GM12878 (cell line): Measurements from ENCODE around the gene KRT71. TPM values are rescaled to one million over a fixed set of nuclear protein-coding genes. Genes with fewer than 3 reads are reported as not detected.

Experiments used
- ATAC-seq: fragments of 200-7000 bp; cut with Tn5 transposase; 3 replicates; pipeline ENCODE4 v1.9.1; 2020; ENCODE audit warnings: mild to moderate bottlenecking, moderate library complexity
- BruUV-seq: library from RNA; stranded (reverse); fragments of 400-500 nt; replicated peaks from 2 replicates; lab custom pipeline; 2021; lab: Mats Ljungman, UMichigan
- CTCF ChIA-PET: fragments of 300-600 bp; sonication (Branson Sonifier 250); formaldehyde crosslinking; extraction: SDS; loops from one replicate; lab custom pipeline; 2021; ENCODE audit warnings: inconsistent platforms; lab: Yijun Ruan, JAX
- POLR2A ChIA-PET: fragments of 350-600 bp; formaldehyde crosslinking; extraction: SDS; loops from one replicate; lab custom pipeline; 2021; ENCODE audit warnings: inconsistent platforms; lab: Charles Lee
- RAD21 ChIA-PET: fragments of 300-600 bp; sonication (Branson Sonifier 250); formaldehyde crosslinking; loops from one replicate; lab custom pipeline; 2023; ENCODE audit warnings: antibody characterized with exemption; ENCODE audit not compliant: unreplicated experiment; lab: Charles Lee
- SMC1A ChIA-PET: fragments of 300-600 bp; sonication (Branson Sonifier 250); formaldehyde crosslinking; loops from one replicate; lab custom pipeline; 2023; ENCODE audit not compliant: unreplicated experiment, uncharacterized antibody; lab: Charles Lee
- DNase-seq: peaks from one replicate; pipeline ENCODE4 v3.0.0-alpha.2; 2011; ENCODE audit warnings: low read depth, low spot score
- FAIRE-seq: peaks from 3 replicates; lab custom pipeline; 2011; peaks lifted over from hg19 to GRCh38; lab: Jason Lieb, UNC
- H2AFZ ChIP-seq: 2 replicates; pipeline ENCODE4 v1.6.0; 2011; ENCODE audit warnings: low read depth, low read length, control low read depth; ENCODE audit not compliant: control insufficient read depth
- H3K27ac ChIP-seq: 2 replicates; pipeline ENCODE4 v1.5.1; 2011; ENCODE audit warnings: control low read depth; ENCODE audit not compliant: control insufficient read depth, insufficient read depth
- H3K27me3 ChIP-seq, 2 experiments: replicated peaks in 1 of 2; 2 replicates each; pipeline versions ENCODE4 v1.6.0 to v1.6.1; 2011; ENCODE audit warnings: low read length in 1 of 2; ENCODE audit not compliant: control insufficient read depth in 2 of 2, insufficient read depth in 2 of 2
- H3K36me3 ChIP-seq, 2 experiments: 2 replicates each; pipeline ENCODE4 v1.5.1; 2011; ENCODE audit warnings: low read length in 1 of 2; ENCODE audit not compliant: control insufficient read depth in 2 of 2, insufficient read depth in 2 of 2
- H3K4me1 ChIP-seq: 2 replicates; pipeline ENCODE4 v1.6.1; 2011; ENCODE audit warnings: mild to moderate bottlenecking, low read length, moderate library complexity, mixed read lengths; ENCODE audit not compliant: control insufficient read depth, insufficient read depth
- H3K4me2 ChIP-seq: 2 replicates; pipeline ENCODE4 v1.6.0; 2011; ENCODE audit warnings: control low read depth; ENCODE audit not compliant: control insufficient read depth, insufficient read depth
- H3K4me3 ChIP-seq: fragments of 200-600 bp; sonication (generic); 2 replicates; pipeline ENCODE4 v1.5.1; 2016
- H3K79me2 ChIP-seq: 2 replicates; pipeline ENCODE4 v1.6.0; 2011; ENCODE audit warnings: low read length; ENCODE audit not compliant: control insufficient read depth, insufficient read depth
- H3K9ac ChIP-seq: 2 replicates; pipeline ENCODE4 v1.8.0; 2011; ENCODE audit warnings: low read length, control low read depth, mixed read lengths; ENCODE audit not compliant: control insufficient read depth, insufficient read depth
- H3K9me3 ChIP-seq: replicated peaks from 3 replicates; pipeline ENCODE4 v1.5.1; 2011; ENCODE audit warnings: mild to moderate bottlenecking, low read length; ENCODE audit not compliant: control insufficient read depth, insufficient read depth
- H4K20me1 ChIP-seq: 2 replicates; pipeline ENCODE4 v1.6.0; 2011; ENCODE audit not compliant: control insufficient read depth, insufficient read depth
- ATF3 ChIP-seq: IDR thresholded peaks from 2 replicates; pipeline ENCODE4 v1.6.1; 2011; ENCODE audit warnings: low read depth, mild to moderate bottlenecking, low read length, moderate library complexity, borderline replicate concordance; ENCODE audit errors: extremely low read depth
- BCL11A ChIP-seq: IDR thresholded peaks from 2 replicates; pipeline ENCODE4 v1.6.1; 2011; ENCODE audit warnings: low read depth, low read length
- BCLAF1 ChIP-seq: fragments of 450-650 bp; IDR thresholded peaks from 2 replicates; pipeline ENCODE4 v1.6.1; 2017; ENCODE audit warnings: antibody characterized with exemption, mild to moderate bottlenecking, moderate library complexity
- BMI1 ChIP-seq: fragments of 450-650 bp; IDR thresholded peaks from 2 replicates; pipeline ENCODE4 v1.6.1; 2016; ENCODE audit warnings: mild to moderate bottlenecking, moderate library complexity, borderline replicate concordance
- CHD1 ChIP-seq: IDR thresholded peaks from 2 replicates; pipeline ENCODE4 v1.6.1; 2012; ENCODE audit warnings: low read depth, low read length, improper control_type of control experiment
- E2F8 ChIP-seq: fragments of 450-650 bp; IDR thresholded peaks from 2 replicates; pipeline ENCODE4 v1.6.1; 2018; ENCODE audit warnings: mild to moderate bottlenecking, low read depth, moderate library complexity; ENCODE audit not compliant: partially characterized antibody
- NFXL1 ChIP-seq: fragments of 450-650 bp; IDR thresholded peaks from 2 replicates; pipeline ENCODE4 v1.6.1; 2017; ENCODE audit warnings: antibody characterized with exemption, mild to moderate bottlenecking, borderline replicate concordance
- STAT1 ChIP-seq: fragments of 450-650 bp; conservative IDR thresholded peaks from 2 replicates; pipeline ENCODE4 v1.6.1; 2014; ENCODE audit warnings: antibody characterized with exemption, mild to moderate bottlenecking
- SUZ12 ChIP-seq: fragments of 200-600 bp; sonication (generic); IDR thresholded peaks from one replicate; pipeline ENCODE4 v1.6.1; 2018; ENCODE audit warnings: antibody characterized with exemption, mild to moderate bottlenecking; ENCODE audit not compliant: unreplicated experiment
- WGBS: methylation state at CpG from one replicate; pipeline ENCODE4 v1.1.6; 2016; ENCODE audit warnings: low lambda C conversion rate; ENCODE audit not compliant: insufficient replicate concordance, insufficient coverage; ENCODE audit errors: missing lambda C conversion rate; 5-methylcytosine and 5-hydroxymethylcytosine counted together
- in situ Hi-C: fragments of 300-500 bp; cut with MboI; formaldehyde crosslinking; loops from 9 replicates; pipeline ENCODE4 v1.14.3; 2018; ENCODE audit warnings: mixed read lengths
- intact Hi-C: fragments of 100-400 bp; cut with micrococcal nuclease; formaldehyde crosslinking; loops from one replicate; pipeline ENCODE4 v1.14.2; 2022; ENCODE audit not compliant: unreplicated experiment
- polyA plus RNA-seq, 11 experiments: library from polyadenylated mRNA; depleted of rRNA in 4 of 11; unstranded in 6 of 11; stranded (reverse) in 5 of 11; fragments of >200 nt; fragmentation: Nextera tagmentation in 4 of 11; fragmentation: Illumina TruSeq in 1 of 11; extraction: Ambion mirVana in 4 of 11; extraction: Trizol in 1 of 11; gene quantifications; 1 replicate in 1 of 11; 2 replicates in 10 of 11; pipeline versions ENCODE4 v1.2.1 to v1.2.3, GENCODE V29; 2011 to 2016; ENCODE audit warnings: inconsistent platforms in 2 of 11, missing spikeins in 2 of 11, low read depth in 1 of 11
- total RNA-seq, 4 experiments: library from RNA; depleted of rRNA in 3 of 4; stranded (reverse); fragments of >200 nt in 3 of 4; fragmentation: Illumina TruSeq in 1 of 4; extraction: Trizol in 1 of 4; gene quantifications; 2 replicates each; pipeline versions ENCODE4 v1.2.1 to v1.2.3, GENCODE V29; 2013 to 2021

KRT71 gene
- total and polyA plus RNA-seq, 10 of the 15 experiments (the other 5 are each of a cell fraction or from before 2014, with no cell fraction given): not detected

GRCh38 chr12:52494518-52494917, 58.4 kb downstream of the KRT71 start:
- H2AFZ ChIP-seq: no peak overlapping the region
- no peaks in the 10 kb centered on the region for H3K36me3 ChIP-seq
- ATAC-seq: no peak

More at GRCh38 chr12:52494518-52494917, 58.4 kb downstream of the KRT71 start:
- DNase-seq: no peak
- Histone ChIP-seq H3K27ac (no peak overlapping the region), H3K9ac (no peak overlapping the region), H3K4me1 (no peaks in the 10 kb centered on the region), H3K79me2 (no peaks in the 10 kb centered on the region), H3K4me3 (no peak overlapping the region), H3K4me2 (no peak overlapping the region), H4K20me1 (no peaks in the 10 kb centered on the region), H3K9me3 (no peaks in the 10 kb centered on the region), H3K27me3 (peaks cover 0 to 6% of the 10 kb centered on the region in 2 experiments; a peak in 2 of 4 replicates)
- ChIA-PET SMC1A (interaction anchor here (1.0 to 1.5 kb wide), 2 partner anchors 8 to 12 kb away, joined by 3 to 5 read pairs; no protein-coding TSS in a partner anchor), POLR2A (no interaction called here), RAD21 (no interaction called here), CTCF (interaction anchor here (0.7 to 1.1 kb wide), 2 partner anchors 15 to 300 kb away, joined by 3 read pairs; no protein-coding TSS in a partner anchor)
- FAIRE-seq: no peak
- in situ Hi-C loops: no loop called here
- BruUV-seq: no TSS peak
- WGBS: 15% methylated on average over 4 of the region's 4 CpGs
- TF ChIP-seq NFXL1 (no peak), E2F8 (no peak), BCLAF1 (no peak), CHD1 (no peak), ATF3 (no peak), BMI1 (no peak), SUZ12 (no peak), STAT1 (no peak), BCL11A (no peak)
- intact Hi-C loops: no loop called here
